Chondrocyte (in vitro differentiated cells): ENCODE data around the gene ARPP19. TPM values are rescaled to one million over a fixed set of nuclear protein-coding genes. Genes with fewer than 3 reads are reported as not detected.
A peak's percentile ranks its signal among the peaks of the same experiment; 100 is the strongest.
"Not testable (repeated sequence)": the region's sequence is repeated elsewhere in the genome, so short reads cannot be mapped to it uniquely, and the experiment has no call there.

Experiments
- DNase-seq: peaks from one replicate; pipeline ENCODE4 v3.0.0; 2021; ENCODE audit warnings: mixed read lengths, low spot score
- H3K27ac Mint-ChIP-seq: one replicate; pipeline ENCODE4 v1.8.0; 2021; ENCODE audit warnings: mild to moderate bottlenecking, moderate library complexity, mixed read lengths; ENCODE audit not compliant: unreplicated experiment
- H3K27me3 Mint-ChIP-seq: 2 replicates; pipeline ENCODE4 v1.8.0; 2021; ENCODE audit warnings: low read depth, mixed read lengths
- H3K36me3 Mint-ChIP-seq: 2 replicates; pipeline ENCODE4 v1.8.0; 2021; ENCODE audit warnings: low read depth, mixed read lengths
- H3K4me1 Mint-ChIP-seq: 2 replicates; pipeline ENCODE4 v1.8.0; 2021; ENCODE audit warnings: low read depth, mild to moderate bottlenecking, mixed read lengths
- H3K4me3 Mint-ChIP-seq: one replicate; pipeline ENCODE4 v1.8.0; 2021; ENCODE audit warnings: mild to moderate bottlenecking, moderate library complexity, mixed read lengths; ENCODE audit not compliant: unreplicated experiment
- H3K9me3 Mint-ChIP-seq: 2 replicates; pipeline ENCODE4 v1.8.0; 2021; ENCODE audit warnings: low read depth, mixed read lengths
- total RNA-seq: library from RNA; stranded (reverse); gene quantifications from 3 replicates; pipeline ENCODE4 v1.2.1, GENCODE V29; 2021
- TF ChIP-seq, protein P1 (sequence below): fragments of 200-600 bp; sonication (generic); IDR thresholded peaks from 2 replicates; pipeline ENCODE4 v1.5.0; 2021; ENCODE audit warnings: antibody characterized with exemption, mild to moderate bottlenecking, moderate library complexity

ARPP19 gene
- total RNA-seq, 1 donor from 2014 or later: 179 TPM

DNA sequence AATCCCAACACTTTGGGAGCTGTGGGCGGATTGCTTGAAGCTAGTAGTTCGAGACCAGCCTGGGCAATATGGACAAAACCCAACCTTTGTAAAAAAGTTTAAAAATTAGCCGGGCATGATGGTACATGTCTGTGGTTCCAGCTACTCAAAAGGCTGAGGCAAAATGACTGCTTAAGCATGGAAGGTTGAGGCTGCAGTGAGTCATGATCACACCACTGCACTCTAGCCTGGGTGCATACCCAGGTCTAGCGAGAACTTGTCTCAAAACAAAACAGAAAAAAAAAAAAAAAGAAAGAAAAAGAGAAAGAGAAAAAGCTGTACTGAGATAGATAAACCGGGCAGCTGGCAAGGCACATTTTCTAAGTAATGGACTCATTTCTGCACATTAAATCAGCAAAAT lies 10.6 kb downstream of the ARPP19 start:
- peak overlapping the region; percentile 94 for H3K27ac Mint-ChIP-seq
- no peaks in the 10 kb centered on the region for H3K27me3 Mint-ChIP-seq
- peaks cover 5% of the 10 kb centered on the region for H3K36me3 Mint-ChIP-seq
- no peak for DNase-seq
- TF ChIP-seq, protein P1, sequence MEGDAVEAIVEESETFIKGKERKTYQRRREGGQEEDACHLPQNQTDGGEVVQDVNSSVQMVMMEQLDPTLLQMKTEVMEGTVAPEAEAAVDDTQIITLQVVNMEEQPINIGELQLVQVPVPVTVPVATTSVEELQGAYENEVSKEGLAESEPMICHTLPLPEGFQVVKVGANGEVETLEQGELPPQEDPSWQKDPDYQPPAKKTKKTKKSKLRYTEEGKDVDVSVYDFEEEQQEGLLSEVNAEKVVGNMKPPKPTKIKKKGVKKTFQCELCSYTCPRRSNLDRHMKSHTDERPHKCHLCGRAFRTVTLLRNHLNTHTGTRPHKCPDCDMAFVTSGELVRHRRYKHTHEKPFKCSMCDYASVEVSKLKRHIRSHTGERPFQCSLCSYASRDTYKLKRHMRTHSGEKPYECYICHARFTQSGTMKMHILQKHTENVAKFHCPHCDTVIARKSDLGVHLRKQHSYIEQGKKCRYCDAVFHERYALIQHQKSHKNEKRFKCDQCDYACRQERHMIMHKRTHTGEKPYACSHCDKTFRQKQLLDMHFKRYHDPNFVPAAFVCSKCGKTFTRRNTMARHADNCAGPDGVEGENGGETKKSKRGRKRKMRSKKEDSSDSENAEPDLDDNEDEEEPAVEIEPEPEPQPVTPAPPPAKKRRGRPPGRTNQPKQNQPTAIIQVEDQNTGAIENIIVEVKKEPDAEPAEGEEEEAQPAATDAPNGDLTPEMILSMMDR: no peak
- peaks cover 58% of the 10 kb centered on the region for H3K4me1 Mint-ChIP-seq
- H3K9me3 Mint-ChIP-seq: no peaks in the 10 kb centered on the region
- peak overlapping the region; percentile 16 for H3K4me3 Mint-ChIP-seq

DNA sequence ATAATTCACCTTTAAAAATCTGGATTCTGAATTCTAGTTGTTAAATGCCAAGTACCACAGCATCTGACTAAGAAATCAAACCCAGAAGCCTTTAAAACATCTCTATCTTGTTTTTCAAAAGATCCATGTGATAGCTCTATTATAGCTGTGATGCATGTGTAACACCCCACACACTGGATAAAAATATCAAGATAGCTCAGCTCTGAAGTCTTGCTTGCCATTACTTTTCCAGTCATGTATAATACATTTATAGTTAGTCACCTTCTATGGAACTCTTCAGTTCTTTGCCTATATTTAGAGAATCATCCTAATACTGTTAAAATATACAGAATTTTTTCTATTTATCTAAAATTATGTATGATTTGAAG lies 11.6 kb downstream of the ARPP19 start:
- Mint-ChIP-seq H3K27me3 (no peaks in the 10 kb centered on the region), H3K36me3 (peaks cover 4% of the 10 kb centered on the region), H3K4me3 (no peak overlapping the region), H3K27ac (peak overlapping the region; percentile 88), H3K9me3 (no peaks in the 10 kb centered on the region), H3K4me1 (peaks cover 54% of the 10 kb centered on the region)
- no peak for DNase-seq
- TF ChIP-seq, protein P1: no peak

DNA sequence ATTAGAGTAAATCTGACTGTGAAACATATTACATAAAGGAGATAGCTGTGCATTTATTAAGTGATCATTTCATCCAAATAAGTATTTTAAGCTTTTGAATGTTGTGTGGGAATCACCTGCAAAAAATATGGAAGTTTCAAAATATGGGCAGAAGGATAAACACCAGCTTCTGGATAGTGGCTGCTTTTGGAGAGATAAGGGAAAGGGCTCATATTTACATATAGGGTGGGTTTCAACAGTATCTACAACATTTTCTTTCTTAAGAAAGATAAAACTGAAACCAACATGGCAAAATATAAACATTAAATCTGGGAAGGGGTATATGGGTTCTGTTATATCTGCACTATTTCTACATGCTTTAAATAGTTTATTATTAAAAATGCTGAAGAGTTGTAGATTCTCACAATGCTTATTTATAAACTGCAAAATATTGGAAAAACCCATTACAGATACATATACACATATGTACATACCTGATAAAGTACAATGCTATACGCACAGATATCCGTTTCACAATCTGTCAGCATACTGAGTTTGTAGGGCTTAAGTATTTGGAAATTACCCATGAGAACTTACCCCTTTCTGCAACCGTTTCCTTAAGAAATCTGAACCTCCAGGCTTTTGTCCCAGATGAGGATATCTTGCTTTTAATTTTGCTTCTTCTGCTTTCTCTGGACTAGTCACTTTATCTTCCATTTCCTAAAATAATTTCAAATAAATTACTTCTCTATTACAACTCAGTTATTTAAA lies 12.1 kb downstream of the ARPP19 start:
- H3K27ac Mint-ChIP-seq: peak overlapping the region; percentile 88
- DNase-seq: no peak
- no peak overlapping the region for H3K4me3 Mint-ChIP-seq
- no peaks in the 10 kb centered on the region for H3K9me3 Mint-ChIP-seq
- peaks cover 51% of the 10 kb centered on the region for H3K4me1 Mint-ChIP-seq
- peaks cover 7% of the 10 kb centered on the region for H3K36me3 Mint-ChIP-seq
- TF ChIP-seq, protein P1: no peak
- H3K27me3 Mint-ChIP-seq: no peaks in the 10 kb centered on the region

DNA sequence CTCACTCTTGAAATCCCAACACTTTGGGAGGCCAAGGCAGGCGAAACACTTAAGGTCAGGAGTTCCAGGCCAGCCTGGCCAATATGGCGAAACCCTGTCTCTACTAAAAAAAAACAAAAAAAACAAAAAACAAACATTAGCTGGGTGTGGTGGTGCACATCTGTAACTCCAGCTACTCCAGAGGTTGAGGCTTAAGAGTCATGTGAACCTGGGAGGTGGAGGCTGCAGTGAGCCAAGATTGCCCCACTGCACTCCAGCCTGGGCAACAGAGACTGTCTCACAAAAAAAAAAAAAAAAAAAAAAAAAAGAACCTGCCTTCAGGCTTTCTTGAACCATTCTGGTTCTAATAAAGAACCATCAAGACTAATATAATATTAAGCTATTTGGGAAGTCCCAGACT lies 16.5 kb downstream of the ARPP19 start:
- no peak for DNase-seq
- H3K27ac Mint-ChIP-seq: no peak overlapping the region
- peaks cover 24% of the 10 kb centered on the region for H3K36me3 Mint-ChIP-seq
- peaks cover 14% of the 10 kb centered on the region for H3K4me1 Mint-ChIP-seq
- TF ChIP-seq, protein P1: no peak
- no peaks in the 10 kb centered on the region for H3K9me3 Mint-ChIP-seq
- no peaks in the 10 kb centered on the region for H3K27me3 Mint-ChIP-seq
- H3K4me3 Mint-ChIP-seq: no peak overlapping the region

DNA sequence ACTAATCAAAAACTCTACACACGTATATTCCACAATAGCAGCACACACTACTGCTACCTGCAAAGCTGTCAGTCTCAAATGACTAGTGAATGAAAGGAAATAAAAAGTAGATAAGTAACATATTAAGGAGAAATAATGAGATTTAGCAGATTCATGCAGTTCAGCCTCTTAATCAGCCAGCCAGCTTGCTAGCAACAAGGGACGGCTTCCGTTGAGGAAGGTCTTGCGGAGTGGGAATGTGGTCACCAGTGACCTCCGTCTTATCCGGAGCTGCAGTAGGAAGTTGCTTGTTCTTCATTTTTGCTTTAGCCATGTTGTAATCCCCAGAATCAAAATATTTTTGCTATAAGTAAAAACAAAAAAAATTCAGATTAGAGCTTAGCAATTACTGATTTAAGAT lies 17.1 kb downstream of the ARPP19 start:
- TF ChIP-seq, protein P1: no peak
- no peaks in the 10 kb centered on the region for H3K27me3 Mint-ChIP-seq
- DNase-seq: no peak
- H3K4me1 Mint-ChIP-seq: peaks cover 8% of the 10 kb centered on the region
- peaks cover 29% of the 10 kb centered on the region for H3K36me3 Mint-ChIP-seq
- H3K9me3 Mint-ChIP-seq: no peaks in the 10 kb centered on the region
- H3K27ac Mint-ChIP-seq: no peak overlapping the region
- no peak overlapping the region for H3K4me3 Mint-ChIP-seq

DNA sequence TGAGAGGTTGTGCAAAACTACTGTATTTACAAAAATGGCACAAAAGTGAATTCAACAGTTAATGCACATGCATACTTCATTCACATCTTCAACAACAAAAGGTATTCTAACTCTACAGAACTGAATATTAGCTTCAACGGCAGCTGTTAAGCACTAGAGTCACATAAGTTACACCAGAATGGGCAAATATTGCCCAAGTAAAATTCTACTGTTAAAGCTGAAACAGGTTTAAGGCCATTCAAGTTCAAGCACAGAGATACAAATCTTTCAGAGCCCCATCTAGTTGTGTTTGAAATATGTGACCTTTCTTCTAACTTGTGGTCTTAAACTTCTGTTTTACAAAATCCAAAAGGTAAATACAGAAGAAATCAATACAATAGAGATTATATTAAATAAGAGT lies 17.6 kb downstream of the ARPP19 start:
- H3K9me3 Mint-ChIP-seq, H3K27ac Mint-ChIP-seq, H3K4me3 Mint-ChIP-seq, DNase-seq, H3K4me1 Mint-ChIP-seq, H3K27me3 Mint-ChIP-seq: not testable (repeated sequence)
- H3K36me3 Mint-ChIP-seq: peaks cover 33% of the 10 kb centered on the region
